HEK293T (cell line): ENCODE results near the gene SOX6.

Source experiments
- CTCF ChIA-PET: fragments of 350-600 bp; formaldehyde crosslinking; extraction: SDS; loops from one replicate; lab custom pipeline; 2021; ENCODE audit warnings: antibody characterized with exemption, inconsistent platforms; lab: Yijun Ruan, JAX
- POLR2A ChIA-PET: fragments of 350-600 bp; formaldehyde crosslinking; extraction: SDS; loops from one replicate; lab custom pipeline; 2020; ENCODE audit warnings: antibody characterized with exemption, inconsistent platforms; lab: Yijun Ruan, JAX
- DNase-seq: peaks from one replicate; pipeline ENCODE4 v3.0.0; 2012; ENCODE audit warnings: mixed read lengths; ENCODE audit errors: extremely low spot score
- ARNT ChIP-seq: fragments of 450-650 bp; IDR thresholded peaks from 2 replicates; pipeline ENCODE4 v1.6.1; 2017; ENCODE audit warnings: mild to moderate bottlenecking
- BHLHE40 ChIP-seq: fragments of 450-650 bp; IDR thresholded peaks from 2 replicates; pipeline ENCODE4 v1.6.1; 2016; ENCODE audit warnings: mild to moderate bottlenecking, moderate library complexity, borderline replicate concordance
- CTBP1 ChIP-seq: fragments of 450-650 bp; IDR thresholded peaks from 2 replicates; pipeline ENCODE4 v1.6.1; 2016; ENCODE audit warnings: borderline replicate concordance
- ELF4 ChIP-seq: fragments of 450-650 bp; IDR thresholded peaks from 2 replicates; pipeline ENCODE4 v1.6.1; 2017; ENCODE audit warnings: antibody characterized with exemption
- FOXA1 ChIP-seq: fragments of 450-650 bp; IDR thresholded peaks from 2 replicates; pipeline ENCODE4 v1.6.1; 2016; ENCODE audit warnings: mild to moderate bottlenecking
- FOXK2 ChIP-seq: fragments of 450-650 bp; IDR thresholded peaks from 2 replicates; pipeline ENCODE4 v1.6.1; 2016; ENCODE audit warnings: mild to moderate bottlenecking
- FOXM1 ChIP-seq: fragments of 450-650 bp; IDR thresholded peaks from 2 replicates; pipeline ENCODE4 v1.6.1; 2017; ENCODE audit warnings: mild to moderate bottlenecking, borderline replicate concordance
- HDGF ChIP-seq: fragments of 450-650 bp; IDR thresholded peaks from 2 replicates; pipeline ENCODE4 v1.6.1; 2017; ENCODE audit warnings: antibody characterized with exemption, borderline replicate concordance
- L3MBTL2 ChIP-seq: fragments of 450-650 bp; conservative IDR thresholded peaks from 2 replicates; pipeline ENCODE4 v1.6.1; 2016; ENCODE audit warnings: mild to moderate bottlenecking
- LEF1 ChIP-seq: fragments of 450-650 bp; IDR thresholded peaks from 2 replicates; pipeline ENCODE4 v1.6.1; 2017; ENCODE audit warnings: mild to moderate bottlenecking, borderline replicate concordance
- NFRKB ChIP-seq: fragments of 450-650 bp; IDR thresholded peaks from 2 replicates; pipeline ENCODE4 v1.6.1; 2016; ENCODE audit warnings: mild to moderate bottlenecking, moderate library complexity
- SP1 ChIP-seq: fragments of 450-650 bp; IDR thresholded peaks from 2 replicates; pipeline ENCODE4 v1.6.1; 2017
- SUZ12 ChIP-seq: fragments of 450-650 bp; IDR thresholded peaks from 2 replicates; pipeline ENCODE4 v1.6.1; 2016; ENCODE audit warnings: mild to moderate bottlenecking
- TARDBP ChIP-seq: fragments of 450-650 bp; IDR thresholded peaks from 2 replicates; pipeline ENCODE4 v1.6.1; 2016
- ZNF384 ChIP-seq: fragments of 450-650 bp; IDR thresholded peaks from 2 replicates; pipeline ENCODE4 v1.6.1; 2016
- TF ChIP-seq, protein P1 (sequence below): fragments of 450-650 bp; IDR thresholded peaks from 2 replicates; pipeline ENCODE4 v1.6.1; 2016

Gene SOX6

DNA sequence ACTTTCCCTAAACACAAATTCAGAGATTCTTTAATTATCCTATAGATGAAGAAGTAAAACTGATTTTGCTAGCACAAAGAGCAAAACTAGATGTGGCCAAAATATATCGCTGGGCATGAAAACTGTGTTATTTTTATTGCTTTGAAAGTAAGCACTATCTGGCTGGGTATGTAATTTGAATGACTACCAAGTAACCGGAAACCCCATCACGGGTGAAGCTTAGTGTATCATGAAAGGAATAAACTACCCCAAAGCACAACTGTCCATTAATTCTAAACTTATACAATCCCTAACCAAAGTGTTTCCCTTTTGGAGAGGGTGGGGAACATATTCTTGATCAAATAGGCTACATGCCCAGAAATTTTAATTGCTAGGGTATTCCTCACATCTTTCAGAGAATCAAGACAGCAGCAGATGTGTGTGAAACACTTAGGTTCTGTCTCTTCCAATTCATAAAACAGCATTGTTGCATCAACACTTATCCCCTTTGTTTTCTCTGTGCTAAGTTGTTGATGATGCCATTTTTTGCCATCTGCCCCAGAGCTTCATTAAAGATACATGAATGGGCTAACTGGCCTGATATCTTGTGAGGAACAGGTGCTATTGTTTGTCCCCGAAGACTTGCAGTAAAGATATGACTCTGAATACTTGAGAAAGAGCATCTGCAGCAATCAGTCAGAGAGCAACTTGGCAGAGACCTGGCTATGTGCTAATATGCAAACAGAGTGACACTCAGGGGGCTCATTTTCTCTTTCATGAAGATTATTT is 238.2 kb downstream of the SOX6 start:
- no peak for DNase-seq
- no peak for TF ChIP-seq HDGF
- TF ChIP-seq LEF1: no peak
- no peak for TF ChIP-seq ARNT
- TF ChIP-seq, protein P1, sequence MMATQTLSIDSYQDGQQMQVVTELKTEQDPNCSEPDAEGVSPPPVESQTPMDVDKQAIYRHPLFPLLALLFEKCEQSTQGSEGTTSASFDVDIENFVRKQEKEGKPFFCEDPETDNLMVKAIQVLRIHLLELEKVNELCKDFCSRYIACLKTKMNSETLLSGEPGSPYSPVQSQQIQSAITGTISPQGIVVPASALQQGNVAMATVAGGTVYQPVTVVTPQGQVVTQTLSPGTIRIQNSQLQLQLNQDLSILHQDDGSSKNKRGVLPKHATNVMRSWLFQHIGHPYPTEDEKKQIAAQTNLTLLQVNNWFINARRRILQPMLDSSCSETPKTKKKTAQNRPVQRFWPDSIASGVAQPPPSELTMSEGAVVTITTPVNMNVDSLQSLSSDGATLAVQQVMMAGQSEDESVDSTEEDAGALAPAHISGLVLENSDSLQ: no peak
- TF ChIP-seq TARDBP: no peak
- TF ChIP-seq SUZ12: no peak
- no peak for TF ChIP-seq FOXA1
- no peak for TF ChIP-seq ZNF384
- no peak for TF ChIP-seq NFRKB
- TF ChIP-seq FOXK2: no peak
- no peak for TF ChIP-seq SP1
- no peak for TF ChIP-seq L3MBTL2
- CTCF ChIA-PET: no interaction called here
- POLR2A ChIA-PET: no interaction called here

GRCh38 chr11:16114978-16115871 is 241.1 kb downstream of the SOX6 start:
- no peak for TF ChIP-seq BHLHE40
- TF ChIP-seq ELF4: no peak
- TF ChIP-seq FOXK2: no peak
- TF ChIP-seq CTBP1: no peak
- no peak for TF ChIP-seq ARNT
- TF ChIP-seq HDGF: no peak
- no peak for TF ChIP-seq SP1
- TF ChIP-seq ZNF384: no peak
- TF ChIP-seq NFRKB: no peak
- no peak for TF ChIP-seq TARDBP
- no peak for TF ChIP-seq FOXM1
- TF ChIP-seq, protein P1: no peak
- ChIA-PET CTCF (no interaction called here), POLR2A (no interaction called here)
- no peak for DNase-seq

DNA sequence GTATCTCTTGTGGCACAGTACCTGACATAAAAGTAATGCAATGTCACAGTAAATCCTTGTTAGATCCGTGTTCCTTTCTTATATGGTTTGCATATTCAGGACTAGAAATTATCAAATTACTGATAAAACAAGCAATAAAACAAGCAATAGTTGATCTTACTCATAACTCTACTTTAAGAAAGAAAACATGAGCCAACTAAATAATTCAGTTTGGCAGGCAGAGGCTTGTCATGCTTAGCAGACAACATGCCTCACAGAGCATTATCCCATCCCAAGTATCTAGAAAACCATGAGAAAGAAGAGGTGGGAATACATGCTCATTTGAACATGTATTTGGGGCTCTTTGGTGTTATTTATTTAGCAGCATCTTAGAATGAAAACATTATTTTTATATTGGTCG is 241.9 kb downstream of the SOX6 start:
- POLR2A ChIA-PET: no interaction called here
- DNase-seq: no peak
- CTCF ChIA-PET: no interaction called here
- no peak for TF ChIP-seq BHLHE40
- no peak for TF ChIP-seq TARDBP
- TF ChIP-seq ELF4: no peak
- no peak for TF ChIP-seq FOXM1
- TF ChIP-seq ARNT: no peak
- TF ChIP-seq SP1: no peak
- TF ChIP-seq L3MBTL2: no peak
- TF ChIP-seq CTBP1: no peak

- POLR2A ChIA-PET: no interaction called here
- CTCF ChIA-PET: no interaction called here
These were observed 244.7 kb downstream of the SOX6 start for GRCh38 chr11:16111690-16112089.

DNA sequence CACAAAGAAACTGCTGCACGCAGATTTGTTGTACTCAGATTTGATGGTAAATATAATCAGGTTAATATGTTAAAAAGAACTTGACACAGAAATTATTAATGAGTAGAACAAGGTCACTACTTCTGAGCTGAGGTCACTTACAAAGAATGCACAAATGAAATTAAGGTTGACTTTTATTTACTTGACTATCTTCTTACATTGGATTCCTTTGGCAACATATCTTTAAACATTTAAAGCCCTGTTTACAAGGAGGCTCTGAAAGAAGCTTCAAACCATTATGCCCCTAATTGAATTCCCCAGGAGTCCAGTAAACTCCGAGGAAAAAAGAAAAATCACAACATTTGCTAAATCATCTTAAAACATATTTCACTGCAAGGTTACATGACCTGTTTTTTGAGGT is 245.5 kb downstream of the SOX6 start:
- no peak for DNase-seq
- ChIA-PET CTCF (interaction anchor here (0.6 kb wide), 1 partner anchor 281 kb away, joined by 3 read pairs; no protein-coding TSS in a partner anchor), POLR2A (no interaction called here)
- no peak for TF ChIP-seq HDGF
- TF ChIP-seq FOXK2: no peak
- no peak for TF ChIP-seq NFRKB
- no peak for TF ChIP-seq L3MBTL2
- TF ChIP-seq CTBP1: no peak
- TF ChIP-seq LEF1: no peak
- no peak for TF ChIP-seq FOXM1
- TF ChIP-seq SUZ12: no peak
- TF ChIP-seq TARDBP: no peak
- TF ChIP-seq FOXA1: no peak
- TF ChIP-seq ELF4: no peak
- TF ChIP-seq ZNF384: no peak
- TF ChIP-seq ARNT: no peak

More at GRCh38 chr11:16111690-16112089, 244.7 kb downstream of the SOX6 start:
- DNase-seq: no peak
- TF ChIP-seq ZNF384 (no peak), HDGF (no peak), SP1 (no peak), FOXA1 (no peak), TARDBP (no peak), BHLHE40 (no peak), CTBP1 (no peak), FOXK2 (no peak), SUZ12 (no peak), FOXM1 (no peak), NFRKB (no peak), LEF1 (no peak), ARNT (no peak), L3MBTL2 (no peak), ELF4 (no peak)

DNA sequence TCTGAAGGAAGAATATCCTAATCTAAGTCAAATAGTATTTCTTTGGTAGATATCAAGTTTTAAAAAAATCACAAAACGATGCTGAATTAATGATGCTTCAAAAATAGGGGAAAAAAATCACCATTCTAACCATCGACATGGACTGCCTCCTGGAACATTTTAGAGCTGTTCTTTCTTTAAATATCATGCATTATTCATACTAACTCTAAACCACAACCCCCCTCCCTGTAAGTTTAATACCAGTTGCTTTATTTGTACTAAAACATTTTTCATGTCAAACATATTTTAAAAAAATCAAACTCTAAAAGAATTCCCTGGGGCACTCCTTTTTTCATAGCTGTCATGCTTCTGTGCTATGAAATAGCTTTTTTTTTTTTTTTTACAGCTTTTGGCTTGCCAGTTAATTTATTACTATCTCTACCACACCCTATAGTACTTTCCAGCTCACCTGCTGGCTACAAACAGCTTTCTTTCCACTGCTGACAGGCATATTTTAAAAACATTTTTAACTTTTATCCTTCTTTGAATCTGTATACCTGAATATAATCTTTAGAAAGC is 256.9 kb downstream of the SOX6 start:
- ChIA-PET POLR2A (no interaction called here), CTCF (interaction anchor here (1.0 kb wide), 1 partner anchor 514 kb away, joined by 3 read pairs; no protein-coding TSS in a partner anchor)
- DNase-seq: no peak
- TF ChIP-seq, protein P1: peak; percentile 15; the same call in 1 of the 2 replicates
- TF ChIP-seq ZNF384 (peak; percentile 37; the same call in 1 of the 2 replicates), FOXA1 (no peak)
